ENCODE measurements around the gene ZBTB38.

The ZBTB38 gene

DNA sequence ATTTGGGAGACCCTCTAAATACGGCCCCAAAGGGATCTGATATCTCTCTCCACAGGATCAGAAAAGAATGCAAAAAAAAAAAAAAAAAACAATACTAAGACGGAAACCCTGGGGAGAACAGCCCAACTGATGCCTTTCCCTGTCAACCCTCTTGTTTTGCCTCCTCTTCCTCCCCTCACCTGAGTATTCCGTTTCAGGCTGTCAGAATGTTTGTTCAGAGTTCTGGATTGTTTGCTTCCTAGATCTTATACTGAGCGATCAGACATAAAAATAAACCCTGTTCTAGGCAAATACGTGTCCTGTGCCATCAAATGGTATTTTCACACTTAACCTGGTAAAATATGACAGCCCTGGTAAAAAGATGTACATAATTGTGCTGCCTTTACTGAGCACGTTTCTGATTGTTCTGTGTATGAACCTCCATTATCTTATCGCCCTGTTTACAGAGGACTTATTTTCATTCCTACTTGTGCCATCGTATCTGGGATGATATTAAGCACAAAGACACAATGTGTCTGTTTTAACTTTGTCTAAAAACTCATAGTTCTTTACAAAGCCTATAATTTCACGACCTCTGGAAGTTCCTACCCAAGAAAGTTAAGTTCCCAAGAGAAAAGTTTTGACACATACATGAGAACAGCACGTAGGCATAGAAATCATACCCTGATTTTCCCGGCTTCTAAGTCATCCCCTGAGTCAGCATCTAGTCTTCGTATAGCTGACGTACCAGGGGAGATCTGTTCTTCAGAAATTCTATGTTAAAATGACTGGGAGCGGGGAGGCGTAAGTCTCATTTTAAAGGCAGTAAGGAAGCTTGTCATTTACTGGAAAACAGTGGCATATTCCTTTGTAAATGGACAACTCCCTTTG is 856 bp downstream of the ZBTB38 start:
- no peak for DNase-seq

DNA sequence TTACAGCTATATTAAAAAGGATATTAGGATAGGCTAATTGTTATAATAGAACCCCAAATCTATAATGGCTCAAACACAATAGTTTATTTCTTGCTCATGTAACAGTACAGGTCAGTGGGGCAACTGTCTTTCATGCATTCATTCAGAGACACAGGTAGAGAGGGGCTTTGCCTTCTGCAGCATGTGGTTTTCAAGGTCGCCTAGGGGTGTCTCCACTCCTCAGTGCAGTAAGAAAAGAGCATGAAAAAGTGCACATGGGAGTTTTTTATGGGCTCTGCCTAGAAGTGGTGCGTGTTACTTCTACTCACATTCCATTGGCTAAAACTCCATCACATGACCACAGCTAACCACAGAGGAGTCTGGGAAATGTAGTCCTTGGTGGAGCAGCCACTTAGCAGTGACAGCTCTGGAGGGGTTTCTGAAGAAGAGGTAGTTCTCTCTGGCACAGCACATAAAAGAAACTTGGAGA is 1.8 kb downstream of the ZBTB38 start:
- DNase-seq = no peak

DNA sequence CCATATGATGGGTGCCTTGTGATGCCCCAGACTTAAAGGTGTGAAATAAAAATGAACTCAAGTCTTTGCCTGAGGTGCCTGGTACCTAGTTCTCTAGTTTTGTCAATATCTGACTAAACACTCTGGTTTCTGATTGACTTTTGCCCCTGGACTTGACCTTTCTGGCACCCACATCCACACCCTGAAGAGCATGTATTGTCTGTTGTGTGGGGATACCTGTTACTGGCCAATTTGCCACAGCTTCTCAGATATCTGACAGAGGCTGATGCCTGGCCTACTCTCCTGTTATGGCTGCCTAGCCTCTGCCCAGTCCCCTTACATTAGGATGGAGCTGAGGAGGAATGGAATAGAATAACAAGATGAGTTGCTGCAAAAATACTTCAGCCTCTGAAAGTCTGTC is 3.6 kb downstream of the ZBTB38 start:
- DNase-seq = no peak

DNA sequence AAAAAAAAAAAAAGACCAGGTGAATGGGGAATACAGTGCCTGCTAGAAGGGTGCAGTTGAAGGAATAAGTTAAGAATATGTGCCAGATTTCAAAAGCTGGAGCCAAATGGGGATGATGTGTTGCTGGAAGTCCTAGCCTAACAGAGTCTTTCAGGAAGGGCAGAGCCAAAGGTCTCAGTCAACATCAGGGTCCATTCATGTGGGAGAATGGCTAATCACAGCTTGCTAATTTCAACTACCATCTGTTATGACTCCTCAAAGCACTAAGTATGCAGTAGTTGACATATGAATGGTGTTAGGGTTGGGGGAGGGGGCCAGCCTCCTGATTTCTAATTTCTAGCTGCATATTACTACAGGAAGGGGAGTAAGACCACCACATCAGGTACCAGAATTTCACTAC is 4.4 kb downstream of the ZBTB38 start:
- no peak for DNase-seq

DNA sequence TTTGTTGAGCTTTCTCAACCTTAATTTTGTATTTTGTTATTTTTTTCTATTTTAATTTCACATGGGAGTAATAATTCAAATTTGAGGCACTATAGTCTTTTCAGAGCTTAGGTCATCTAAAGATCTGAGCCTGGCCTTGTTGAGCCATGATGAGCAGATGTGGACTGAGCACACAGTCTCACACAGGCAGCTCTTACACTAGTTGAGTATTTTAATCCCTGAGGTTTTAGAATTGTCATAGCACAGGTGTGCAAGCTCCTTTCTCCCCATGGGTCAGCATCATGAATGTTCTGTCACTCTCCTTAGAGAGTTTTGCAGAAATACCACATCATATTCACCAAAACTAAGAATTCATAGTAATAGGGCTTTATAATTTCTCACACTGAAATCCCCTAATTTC is 4.9 kb downstream of the ZBTB38 start:
- DNase-seq = no peak

DNA sequence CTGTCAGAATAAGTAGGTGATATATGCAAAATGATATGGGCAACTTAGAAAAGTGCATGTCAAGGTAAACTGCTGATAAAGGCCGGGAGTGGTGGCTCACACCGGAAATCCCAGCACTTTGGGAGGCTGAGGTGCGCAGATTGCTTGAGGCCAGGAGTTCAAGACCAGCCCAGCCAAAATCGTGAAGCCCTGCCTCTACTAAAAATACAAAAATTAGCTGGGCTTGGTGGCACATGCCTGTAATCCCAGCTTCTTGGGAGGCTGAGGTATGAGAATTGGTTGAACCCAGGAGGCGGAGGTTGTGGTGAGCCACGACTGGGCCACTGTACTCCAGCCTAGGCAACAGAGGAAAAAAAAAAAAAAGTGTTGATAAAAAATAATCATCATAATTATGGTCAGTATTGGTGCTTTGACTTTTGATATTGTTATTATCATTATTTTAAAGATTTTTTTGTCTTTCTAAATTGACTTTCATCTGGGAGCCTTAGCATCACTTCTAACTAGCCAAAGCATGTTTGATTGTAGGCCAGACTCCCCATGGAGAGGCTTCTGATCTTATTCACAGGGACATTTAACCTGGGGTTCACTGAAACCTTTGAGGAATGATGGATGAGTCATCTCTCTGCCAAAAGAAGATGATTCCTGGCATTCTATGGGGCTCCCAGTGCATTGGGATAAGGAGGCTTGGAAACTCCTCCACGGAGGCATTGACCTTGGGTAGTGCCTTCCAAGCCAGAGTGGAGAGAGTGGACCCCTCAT is 5.6 kb downstream of the ZBTB38 start:
- DNase-seq = no peak

DNA sequence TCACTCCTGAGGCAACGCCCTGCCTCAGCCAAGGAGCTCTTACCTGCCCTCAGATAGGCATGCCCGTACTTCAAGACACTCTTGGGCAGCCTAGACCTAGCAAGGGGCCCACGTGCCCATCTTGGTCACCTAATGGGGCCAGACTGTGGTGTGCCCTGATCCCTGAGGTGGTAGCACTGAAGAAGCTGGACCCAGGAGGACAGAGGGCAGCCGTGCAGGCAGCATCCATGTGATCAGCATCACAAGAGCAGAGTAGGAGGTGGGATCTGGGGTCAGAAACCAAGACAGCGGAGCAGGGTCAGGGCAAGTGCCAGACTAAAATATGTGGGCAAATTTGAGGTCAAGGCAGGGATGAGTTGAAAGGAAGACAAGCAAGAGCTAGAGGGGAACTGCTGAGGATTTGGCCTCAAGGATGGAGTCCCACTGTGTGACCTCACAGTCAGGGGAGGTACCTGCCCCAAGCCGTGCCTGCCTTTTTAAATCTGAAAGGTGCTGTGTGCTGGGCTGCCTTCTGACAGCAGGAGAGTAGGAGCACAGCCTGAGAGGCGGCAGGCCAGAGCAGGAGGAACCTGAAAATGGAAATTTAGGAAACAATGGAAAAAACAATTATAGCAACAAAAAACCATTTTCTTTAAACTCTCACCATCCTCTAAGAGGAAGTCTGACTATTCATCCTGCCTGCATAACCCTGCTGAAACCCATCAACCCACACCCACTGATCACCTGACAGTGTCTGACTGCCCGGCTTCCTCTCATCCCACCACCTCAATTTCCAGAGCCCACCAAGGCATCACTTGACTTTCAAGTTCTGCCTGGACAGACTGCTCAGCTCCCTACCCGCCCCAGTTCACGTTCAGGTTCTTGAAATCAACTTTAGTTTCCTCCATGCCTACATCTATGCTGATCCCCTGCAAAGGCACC is 7.3 kb downstream of the ZBTB38 start:
- DNase-seq = no peak

DNA sequence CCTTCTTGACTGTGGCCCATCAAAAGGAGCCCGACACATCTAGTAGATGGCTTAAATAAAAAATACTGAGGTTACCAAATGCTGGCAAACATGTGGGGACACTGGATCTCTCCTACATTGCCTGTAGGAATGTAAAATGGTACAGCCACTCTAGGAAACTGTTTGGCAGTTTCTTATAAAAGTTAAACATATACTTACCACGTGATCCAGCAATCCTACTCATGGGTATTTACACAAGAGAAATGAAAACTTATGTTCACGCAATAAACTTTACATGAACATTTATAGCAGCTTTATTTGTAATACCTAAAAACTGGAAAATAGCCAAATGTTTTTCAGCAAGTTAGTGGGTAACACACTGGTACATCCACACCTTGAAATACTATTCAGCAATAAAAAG is 9.1 kb downstream of the ZBTB38 start:
- no peak for DNase-seq

DNA sequence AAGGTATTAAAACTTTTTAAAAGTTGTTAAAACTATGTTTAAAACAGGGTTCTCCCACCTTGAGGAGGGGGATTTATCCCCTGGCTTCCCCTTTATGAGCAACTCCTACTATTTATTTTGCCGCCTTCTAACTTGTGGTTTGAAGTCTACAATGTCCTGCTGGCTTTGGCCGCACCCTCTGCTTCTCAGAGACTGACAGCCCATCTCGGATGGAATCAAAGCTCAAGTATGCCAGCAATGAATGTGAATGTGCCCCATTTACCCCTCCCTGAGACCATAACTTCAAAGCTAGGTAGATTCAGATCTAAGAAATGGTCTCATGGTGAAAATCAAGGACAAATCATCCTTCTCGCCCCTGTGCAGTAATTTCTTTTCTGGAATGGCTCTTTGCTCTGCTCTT is 10.3 kb downstream of the ZBTB38 start:
- DNase-seq = no peak

DNA sequence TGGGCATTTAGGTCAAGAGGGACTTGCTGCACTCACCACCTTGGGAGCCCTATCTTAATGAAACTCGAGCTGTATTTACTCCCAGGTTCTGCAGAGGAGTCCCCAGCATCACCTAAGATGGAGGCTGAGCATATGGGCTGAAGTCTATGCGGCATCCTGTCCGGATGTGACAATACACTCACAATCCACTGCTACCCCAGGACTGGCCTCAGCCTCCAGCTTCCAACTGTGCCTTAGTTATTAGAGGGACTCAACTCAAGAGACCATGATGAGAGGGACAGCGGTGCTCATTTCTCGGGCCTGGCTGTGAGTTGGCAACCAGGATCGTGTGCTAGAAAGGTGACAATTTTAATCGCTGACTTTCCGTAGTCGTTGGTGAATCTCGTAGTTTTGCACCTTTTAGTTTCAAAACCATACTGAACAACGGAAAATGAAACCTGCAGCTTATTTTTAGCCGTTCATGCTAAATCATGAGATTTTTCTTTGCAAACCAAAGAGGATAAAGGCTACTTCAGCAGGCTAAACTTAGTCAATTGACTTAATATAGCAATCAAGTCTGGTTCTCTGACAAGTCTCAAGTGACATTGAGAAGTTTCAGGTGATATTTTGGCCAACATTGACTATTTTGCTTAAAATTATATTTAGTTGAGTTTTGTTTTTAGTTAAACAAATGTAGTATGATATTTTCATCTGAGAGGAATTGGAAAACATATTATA is 11.1 kb downstream of the ZBTB38 start:
- DNase-seq = no peak

DNA sequence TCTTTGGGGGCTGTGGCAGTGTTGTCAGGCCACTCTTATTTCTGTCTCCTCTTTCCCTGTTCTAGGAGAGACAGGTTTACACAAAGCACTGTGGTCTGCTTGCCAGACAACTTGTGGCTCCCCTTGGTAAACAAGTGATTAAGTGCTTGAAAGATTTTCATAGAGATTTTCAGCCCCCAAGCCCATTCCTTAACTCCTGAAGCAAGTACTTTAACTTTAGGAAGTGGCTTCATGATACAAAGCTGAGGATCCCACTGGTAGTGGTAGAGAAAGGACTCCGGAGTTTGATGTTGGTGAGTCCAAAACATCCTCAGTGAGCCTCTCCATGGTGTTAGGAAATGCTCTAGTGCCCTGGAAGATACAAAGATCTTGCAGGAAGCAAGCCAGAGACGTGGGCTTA is 12.0 kb downstream of the ZBTB38 start:
- no peak for DNase-seq

DNA sequence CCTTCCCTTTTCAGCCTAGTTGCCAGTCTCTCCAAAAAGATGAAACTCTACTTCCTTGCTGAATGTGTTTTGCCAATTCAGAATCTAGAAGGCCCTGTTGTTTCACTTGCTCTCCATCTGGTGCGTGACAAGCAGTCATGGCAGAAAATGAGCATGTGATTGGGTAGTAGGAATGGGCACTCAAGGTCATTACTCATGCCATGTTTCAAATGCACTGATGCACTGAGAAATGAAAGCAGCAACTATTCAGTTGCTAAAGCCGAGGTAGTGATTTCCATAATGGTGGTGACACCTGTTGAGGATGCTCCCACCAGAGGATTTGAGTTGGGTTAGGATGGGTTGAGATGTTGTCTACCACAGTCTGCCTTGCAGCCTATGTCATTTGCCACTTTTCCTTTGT is 12.7 kb downstream of the ZBTB38 start:
- no peak for DNase-seq

DNA sequence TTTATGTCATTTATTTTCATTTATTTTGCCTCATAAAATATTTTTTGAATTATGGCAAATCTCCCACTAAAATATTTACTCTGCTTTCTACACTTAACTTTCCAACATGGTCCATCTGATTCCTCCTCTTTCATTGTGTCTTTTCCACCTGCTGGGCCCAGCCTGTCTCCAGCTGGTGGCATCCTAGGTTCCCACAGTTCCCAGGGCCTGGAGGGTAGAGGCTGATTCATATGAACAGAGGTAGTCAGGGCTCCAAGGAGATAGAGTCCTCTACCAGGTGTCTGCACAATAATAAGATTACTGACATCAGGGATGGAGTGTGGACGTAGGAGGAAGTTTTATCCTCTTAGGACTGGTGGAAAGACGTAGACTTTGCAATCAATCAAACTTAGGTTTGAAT is 14.3 kb downstream of the ZBTB38 start:
- DNase-seq = no peak

DNA sequence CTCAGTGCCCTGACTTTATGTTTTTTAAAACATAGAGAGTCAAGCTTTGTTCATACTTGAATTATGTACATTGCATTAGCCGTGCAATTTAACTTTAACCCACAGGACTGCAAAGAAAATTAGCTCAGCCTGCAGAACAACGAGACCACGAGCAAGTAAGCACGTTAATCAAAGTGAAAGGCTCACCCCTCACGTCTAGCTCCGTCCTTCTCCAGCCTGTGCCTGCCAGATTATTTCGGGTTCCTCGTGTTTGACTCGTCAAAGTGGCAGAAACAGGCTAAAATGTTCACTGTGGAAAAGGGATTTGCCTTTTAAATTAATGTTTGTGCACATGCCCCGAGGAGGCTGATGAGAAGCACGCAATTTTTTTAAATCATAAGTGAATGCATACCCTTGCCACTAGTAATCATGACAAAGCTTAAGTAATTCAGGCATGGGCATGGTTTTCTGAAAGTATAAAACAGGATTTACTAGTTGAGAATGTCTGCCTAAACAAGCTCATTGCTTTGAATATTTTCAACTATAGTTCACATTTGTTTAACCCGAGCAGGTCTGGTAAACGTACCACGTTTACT is 15.3 kb downstream of the ZBTB38 start:
- DNase-seq = no peak

DNA sequence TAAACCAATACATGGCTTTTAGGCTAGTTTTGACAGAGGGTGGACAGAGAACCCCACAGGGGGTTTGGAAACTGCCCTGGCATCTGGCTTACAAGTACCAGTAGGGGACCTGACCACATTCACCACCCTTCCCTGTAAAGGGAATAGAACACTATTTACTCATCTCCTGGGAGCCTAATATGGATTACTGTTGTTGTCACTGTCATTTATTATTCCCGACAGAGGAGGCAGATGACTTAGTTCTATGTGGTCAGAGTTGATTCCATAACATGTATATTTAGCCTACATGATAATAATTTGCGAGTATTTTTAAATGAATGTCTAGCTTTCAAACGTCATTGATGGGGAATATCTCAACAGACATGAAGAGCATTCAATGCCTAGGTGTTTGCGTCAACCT is 15.9 kb downstream of the ZBTB38 start:
- DNase-seq = no peak

DNA sequence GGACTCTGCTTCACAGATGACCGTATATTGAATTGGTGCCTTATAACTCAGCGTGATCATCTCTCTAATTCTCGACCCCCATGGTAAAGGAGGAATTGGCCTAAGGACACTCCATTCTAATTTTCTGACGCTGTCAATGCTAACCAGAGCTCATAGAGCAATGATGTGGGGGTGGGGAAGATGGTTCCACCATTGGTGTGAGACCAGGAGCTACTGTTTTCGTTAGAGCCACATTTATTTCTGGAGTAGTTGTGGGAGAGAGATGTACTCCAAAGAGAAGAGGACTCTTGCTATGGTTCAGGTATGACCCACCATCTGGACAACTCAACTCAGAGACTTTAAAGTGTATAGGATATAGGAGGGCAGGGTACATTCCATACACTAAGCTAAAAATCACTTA is 16.3 kb downstream of the ZBTB38 start:
- DNase-seq = no peak

DNA sequence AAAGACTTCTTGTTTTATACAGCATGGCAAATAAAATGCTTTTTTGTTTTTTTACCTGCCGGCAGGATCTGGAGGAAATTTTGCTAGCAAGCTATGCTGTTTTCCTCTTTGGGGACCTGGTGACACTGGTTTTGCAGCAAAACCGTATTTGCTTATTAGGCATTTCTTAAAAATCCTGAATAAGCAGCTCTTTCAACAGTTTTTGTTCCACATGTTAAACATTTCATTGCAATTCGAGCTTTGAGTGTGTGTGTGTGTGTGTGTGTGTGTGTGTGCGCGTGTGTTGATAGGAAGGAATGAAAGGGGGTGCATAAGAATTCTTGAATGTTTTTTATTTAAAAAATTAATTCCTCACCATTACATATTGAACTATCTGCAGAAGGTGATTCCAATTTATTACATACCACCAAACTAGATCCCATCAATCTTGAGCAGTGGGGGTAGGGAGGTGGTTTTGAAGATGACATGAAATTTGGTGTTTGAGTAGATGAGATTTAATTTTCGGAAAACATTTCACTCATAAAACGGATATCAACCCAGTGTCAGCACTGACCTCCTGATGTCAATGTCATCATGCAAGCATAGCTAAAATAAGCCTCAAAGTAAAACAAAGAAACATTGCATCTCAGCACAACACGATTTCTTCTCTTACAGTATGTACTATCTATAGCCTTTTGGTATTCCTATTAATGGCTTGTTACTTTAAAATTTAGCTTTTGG is 17.3 kb downstream of the ZBTB38 start:
- no peak for DNase-seq

DNA sequence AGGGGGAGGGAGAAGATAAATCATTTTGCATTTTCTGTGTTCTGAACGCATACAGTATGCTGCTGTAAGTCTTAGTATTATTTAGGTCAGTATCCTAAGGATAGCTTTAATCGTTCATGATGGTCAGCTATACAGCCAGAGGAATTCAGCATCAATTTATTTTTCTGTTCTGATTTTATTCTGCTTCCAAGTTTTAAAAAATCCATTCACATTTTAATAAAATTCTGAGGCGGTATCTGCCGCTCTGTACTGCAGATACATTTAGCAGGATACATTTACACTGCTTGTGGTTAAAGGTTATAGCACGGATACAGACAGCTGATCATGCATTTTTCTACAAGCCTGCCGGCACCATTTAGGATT is 17.8 kb downstream of the ZBTB38 start:
- DNase-seq = no peak

DNA sequence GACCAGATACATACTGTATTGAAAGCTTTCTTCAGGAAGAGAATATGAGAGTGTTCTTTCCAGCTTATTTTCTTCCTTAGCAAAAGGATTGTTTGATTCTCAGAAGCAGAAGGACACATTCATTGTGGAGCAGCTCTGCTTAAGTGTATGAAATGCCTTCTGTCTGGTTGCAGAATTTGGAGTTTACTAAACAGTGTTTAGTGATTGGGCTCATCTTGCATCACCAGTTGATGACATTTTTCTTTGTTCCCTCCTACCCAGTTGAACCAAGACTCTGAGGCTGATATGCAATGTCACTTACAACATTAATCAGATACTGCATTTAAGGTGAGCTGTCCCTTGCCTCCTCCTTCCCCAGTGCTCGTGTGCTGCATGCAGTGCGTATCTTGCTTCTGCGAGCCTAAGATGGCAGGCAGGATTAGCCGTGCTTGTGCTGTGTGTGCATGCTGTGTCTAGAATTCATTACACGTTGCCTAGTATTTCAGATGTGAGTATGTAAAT is 18.4 kb downstream of the ZBTB38 start:
- DNase-seq = no peak

DNA sequence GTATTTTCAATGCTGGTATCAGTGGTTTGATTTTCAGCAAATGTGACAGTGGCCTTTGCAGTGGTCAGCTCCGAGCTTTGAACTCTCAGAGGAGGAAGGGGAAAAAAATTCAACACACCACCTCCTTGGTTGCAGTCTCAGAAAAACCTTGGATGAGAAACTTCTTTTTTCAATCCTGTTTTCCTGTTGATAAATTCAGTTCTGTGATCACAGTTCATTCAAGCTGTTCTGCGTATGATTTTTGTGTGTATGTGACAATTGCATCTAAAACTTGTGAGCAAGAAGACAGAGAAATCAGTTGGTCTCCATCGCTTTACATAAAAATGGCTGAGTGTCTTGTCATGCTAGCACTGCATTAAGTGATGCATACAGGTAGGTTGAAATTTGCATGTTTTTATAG is 19.2 kb downstream of the ZBTB38 start:
- DNase-seq = no peak

DNA sequence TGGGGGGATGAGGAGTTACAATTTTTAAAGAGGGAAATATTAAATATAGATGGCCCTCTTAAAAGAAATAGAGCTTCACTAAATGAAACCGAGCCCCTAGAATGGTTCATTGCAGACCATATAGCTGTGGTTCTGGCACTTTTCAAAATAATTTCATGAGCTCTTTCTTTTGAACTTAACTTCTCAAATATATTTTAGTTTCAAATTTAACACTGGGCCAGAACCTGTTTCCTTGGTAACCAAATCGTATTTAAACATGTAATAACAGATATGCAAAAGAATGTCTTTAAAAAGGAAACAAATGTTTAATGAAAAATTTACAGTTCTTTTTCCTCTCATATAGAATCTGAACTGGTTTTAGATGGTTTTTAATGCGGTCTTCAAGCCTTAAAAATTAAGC is 20.1 kb downstream of the ZBTB38 start:
- no peak for DNase-seq

Data from NCI-H510A (cell line).